ENCODE results near the gene LRRTM4. TPM values are rescaled to one million over a fixed set of nuclear protein-coding genes. Genes with fewer than 3 reads are reported as not detected.

Gene LRRTM4
- total and polyA plus RNA-seq, 2 donors (not counting 1 experiment from before 2014, with no cell fraction given): 0.05 TPM; not detected in 1

DNA sequence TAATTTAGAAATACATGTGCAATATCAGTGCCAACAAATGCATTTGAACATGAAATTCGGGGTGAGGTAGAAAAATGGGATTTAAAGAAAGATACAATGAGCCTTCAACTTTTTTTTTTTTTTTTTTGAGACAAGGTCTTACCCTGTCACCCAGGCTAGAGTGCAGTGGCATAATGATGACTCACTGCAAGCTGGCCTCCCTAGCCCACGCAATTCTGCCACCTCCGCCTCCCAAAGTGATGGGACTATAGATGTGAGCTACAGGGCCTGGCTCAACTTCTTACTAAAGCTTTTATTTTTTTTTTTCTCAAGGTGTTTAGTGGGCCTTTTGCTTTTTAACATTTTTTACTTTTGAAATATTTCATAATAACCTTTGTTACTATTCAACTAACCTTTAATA is 365.6 kb downstream of the LRRTM4 start:
- H3K9ac ChIP-seq (ENCODE audit: insufficient read depth, low read length): no peak overlapping the region
- no peaks in the 10 kb centered on the region for H4K20me1 ChIP-seq (ENCODE audit: control insufficient read depth, extremely low read depth, insufficient read depth, low read length)
- TF ChIP-seq, protein P1, sequence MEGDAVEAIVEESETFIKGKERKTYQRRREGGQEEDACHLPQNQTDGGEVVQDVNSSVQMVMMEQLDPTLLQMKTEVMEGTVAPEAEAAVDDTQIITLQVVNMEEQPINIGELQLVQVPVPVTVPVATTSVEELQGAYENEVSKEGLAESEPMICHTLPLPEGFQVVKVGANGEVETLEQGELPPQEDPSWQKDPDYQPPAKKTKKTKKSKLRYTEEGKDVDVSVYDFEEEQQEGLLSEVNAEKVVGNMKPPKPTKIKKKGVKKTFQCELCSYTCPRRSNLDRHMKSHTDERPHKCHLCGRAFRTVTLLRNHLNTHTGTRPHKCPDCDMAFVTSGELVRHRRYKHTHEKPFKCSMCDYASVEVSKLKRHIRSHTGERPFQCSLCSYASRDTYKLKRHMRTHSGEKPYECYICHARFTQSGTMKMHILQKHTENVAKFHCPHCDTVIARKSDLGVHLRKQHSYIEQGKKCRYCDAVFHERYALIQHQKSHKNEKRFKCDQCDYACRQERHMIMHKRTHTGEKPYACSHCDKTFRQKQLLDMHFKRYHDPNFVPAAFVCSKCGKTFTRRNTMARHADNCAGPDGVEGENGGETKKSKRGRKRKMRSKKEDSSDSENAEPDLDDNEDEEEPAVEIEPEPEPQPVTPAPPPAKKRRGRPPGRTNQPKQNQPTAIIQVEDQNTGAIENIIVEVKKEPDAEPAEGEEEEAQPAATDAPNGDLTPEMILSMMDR (conservative IDR thresholded peaks at IDR 0.05 in 1 of 2, IDR thresholded peaks at IDR 0.05 in 1 of 2; ENCODE audit: low read depth in 1 of 2, low read length in 2 of 2): no peak
- no peak for TF ChIP-seq EZH2 (IDR thresholded peaks at IDR 0.05; ENCODE audit: low read length, missing control alignments)

DNA sequence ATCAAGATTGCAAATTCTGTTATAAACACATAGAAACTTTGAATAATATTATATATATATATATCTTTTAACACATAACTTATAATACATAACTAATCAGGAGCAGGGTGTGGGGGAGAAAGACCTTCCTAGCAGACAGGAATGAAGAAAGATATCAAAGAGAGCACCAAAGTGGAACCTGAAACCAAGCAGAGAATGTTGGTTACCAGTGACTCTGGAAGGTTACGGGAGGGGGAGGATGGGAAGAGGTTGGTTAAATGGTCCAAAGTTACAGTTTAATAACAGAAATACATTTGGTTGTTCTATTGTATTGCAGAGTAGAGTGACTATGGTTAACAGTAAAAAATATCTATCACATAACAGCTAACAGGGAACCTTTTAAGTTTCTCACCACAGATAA is 366.7 kb downstream of the LRRTM4 start:
- no peak for DNase-seq (ENCODE audit: low read depth in 2 of 2)
- H3K4me1 ChIP-seq (ENCODE audit: control insufficient read depth, extremely low read depth, insufficient read depth, low read length): no peaks in the 10 kb centered on the region
- no peak overlapping the region for H2AFZ ChIP-seq (ENCODE audit: low read length)
- H3K9me3 ChIP-seq (ENCODE audit: control insufficient read depth, insufficient read depth, low read depth, low read length): no peaks in the 10 kb centered on the region
- H3K9ac ChIP-seq (ENCODE audit: insufficient read depth, low read length): no peak overlapping the region
- no peak overlapping the region for H3K27ac ChIP-seq (ENCODE audit: insufficient read depth, low read length)
- H3K79me2 ChIP-seq (ENCODE audit: control insufficient read depth, insufficient read depth, low read length): no peaks in the 10 kb centered on the region
- no peaks in the 10 kb centered on the region for H3K27me3 ChIP-seq (ENCODE audit: control insufficient read depth, insufficient read depth, low read length)
- no peaks in the 10 kb centered on the region for H4K20me1 ChIP-seq (ENCODE audit: control insufficient read depth, extremely low read depth, insufficient read depth, low read length)
- no peak overlapping the region for H3K4me3 ChIP-seq (replicated peaks in 1 of 4; ENCODE audit: control extremely low read depth in 1 of 4, insufficient read depth in 1 of 4, low read depth in 3 of 4, low read length in 4 of 4)
- H3K4me2 ChIP-seq (ENCODE audit: extremely low read depth, insufficient read depth, low read length): no peak overlapping the region
- no peak for TF ChIP-seq EZH2 (IDR thresholded peaks at IDR 0.05; ENCODE audit: low read length, missing control alignments)
- TF ChIP-seq, protein P1 (conservative IDR thresholded peaks at IDR 0.05 in 1 of 2, IDR thresholded peaks at IDR 0.05 in 1 of 2; ENCODE audit: low read depth in 1 of 2, low read length in 2 of 2): no peak
- H3K36me3 ChIP-seq (ENCODE audit: control insufficient read depth, insufficient read depth, low read length): no peaks in the 10 kb centered on the region

More for the DNA sequence above, 365.6 kb downstream of the LRRTM4 start:
- Histone ChIP-seq H3K4me3 (replicated peaks in 1 of 4; ENCODE audit: control extremely low read depth in 1 of 4, insufficient read depth in 1 of 4, low read depth in 3 of 4, low read length in 4 of 4) (no peak overlapping the region), H3K9me3 (ENCODE audit: control insufficient read depth, insufficient read depth, low read depth, low read length) (no peaks in the 10 kb centered on the region), H3K4me2 (ENCODE audit: extremely low read depth, insufficient read depth, low read length) (no peak overlapping the region), H3K79me2 (ENCODE audit: control insufficient read depth, insufficient read depth, low read length) (no peaks in the 10 kb centered on the region), H3K4me1 (ENCODE audit: control insufficient read depth, extremely low read depth, insufficient read depth, low read length) (no peaks in the 10 kb centered on the region), H3K27me3 (ENCODE audit: control insufficient read depth, insufficient read depth, low read length) (no peaks in the 10 kb centered on the region), H2AFZ (ENCODE audit: low read length) (no peak overlapping the region), H3K36me3 (ENCODE audit: control insufficient read depth, insufficient read depth, low read length) (no peaks in the 10 kb centered on the region), H3K27ac (ENCODE audit: insufficient read depth, low read length) (no peak overlapping the region)
- no peak for DNase-seq (ENCODE audit: low read depth in 2 of 2)

DNA sequence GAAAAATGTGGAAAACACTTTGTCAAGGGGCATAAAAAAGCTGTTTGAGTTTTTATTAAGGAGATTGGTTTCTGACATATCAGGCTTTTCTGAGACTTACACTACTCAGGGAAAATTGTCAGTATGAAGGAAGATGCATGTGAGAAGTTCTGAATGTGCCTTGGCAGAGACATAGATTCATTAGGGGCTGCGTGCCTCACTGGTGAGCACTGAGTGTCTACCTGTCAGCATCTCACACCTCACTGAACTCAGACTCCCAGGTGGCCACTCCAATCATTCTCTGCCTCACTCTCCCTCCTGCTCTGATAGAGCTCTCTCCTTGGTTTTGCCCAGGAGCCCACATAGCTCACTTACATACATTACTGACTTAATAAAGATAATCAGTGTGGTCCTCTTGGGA is 372.6 kb downstream of the LRRTM4 start:
- no peak overlapping the region for H3K4me2 ChIP-seq (ENCODE audit: extremely low read depth, insufficient read depth, low read length)
- no peak for TF ChIP-seq EZH2 (IDR thresholded peaks at IDR 0.05; ENCODE audit: low read length, missing control alignments)
- TF ChIP-seq, protein P1 (conservative IDR thresholded peaks at IDR 0.05 in 1 of 2, IDR thresholded peaks at IDR 0.05 in 1 of 2; ENCODE audit: low read depth in 1 of 2, low read length in 2 of 2): no peak

More for the DNA sequence above, 372.6 kb downstream of the LRRTM4 start:
- H3K36me3 ChIP-seq (ENCODE audit: control insufficient read depth, insufficient read depth, low read length): no peaks in the 10 kb centered on the region
- H3K4me3 ChIP-seq (replicated peaks in 1 of 4; ENCODE audit: control extremely low read depth in 1 of 4, insufficient read depth in 1 of 4, low read depth in 3 of 4, low read length in 4 of 4): no peak overlapping the region
- no peaks in the 10 kb centered on the region for H3K4me1 ChIP-seq (ENCODE audit: control insufficient read depth, extremely low read depth, insufficient read depth, low read length)
- H3K27ac ChIP-seq (ENCODE audit: insufficient read depth, low read length): no peak overlapping the region
- no peak overlapping the region for H3K9ac ChIP-seq (ENCODE audit: insufficient read depth, low read length)
- no peaks in the 10 kb centered on the region for H3K9me3 ChIP-seq (ENCODE audit: control insufficient read depth, insufficient read depth, low read depth, low read length)
- no peak for DNase-seq (ENCODE audit: low read depth in 2 of 2)
- H2AFZ ChIP-seq (ENCODE audit: low read length): no peak overlapping the region
- H3K79me2 ChIP-seq (ENCODE audit: control insufficient read depth, insufficient read depth, low read length): no peaks in the 10 kb centered on the region
- no peaks in the 10 kb centered on the region for H3K27me3 ChIP-seq (ENCODE audit: control insufficient read depth, insufficient read depth, low read length)
- H4K20me1 ChIP-seq (ENCODE audit: control insufficient read depth, extremely low read depth, insufficient read depth, low read length): no peaks in the 10 kb centered on the region
